Activated T-cell treated with anti-CD3 and anti-CD28 coated beads for 24 hours (primary cell): ENCODE data around the gene CCL19.
"Not testable (repeated sequence)": the region's sequence is repeated elsewhere in the genome, so short reads cannot be mapped to it uniquely, and the experiment has no call there.

Experiments
- DNase-seq: peaks from one replicate; pipeline ENCODE4 v3.0.0-alpha.2; 2020; ENCODE audit warnings: low read depth

Gene CCL19

DNA sequence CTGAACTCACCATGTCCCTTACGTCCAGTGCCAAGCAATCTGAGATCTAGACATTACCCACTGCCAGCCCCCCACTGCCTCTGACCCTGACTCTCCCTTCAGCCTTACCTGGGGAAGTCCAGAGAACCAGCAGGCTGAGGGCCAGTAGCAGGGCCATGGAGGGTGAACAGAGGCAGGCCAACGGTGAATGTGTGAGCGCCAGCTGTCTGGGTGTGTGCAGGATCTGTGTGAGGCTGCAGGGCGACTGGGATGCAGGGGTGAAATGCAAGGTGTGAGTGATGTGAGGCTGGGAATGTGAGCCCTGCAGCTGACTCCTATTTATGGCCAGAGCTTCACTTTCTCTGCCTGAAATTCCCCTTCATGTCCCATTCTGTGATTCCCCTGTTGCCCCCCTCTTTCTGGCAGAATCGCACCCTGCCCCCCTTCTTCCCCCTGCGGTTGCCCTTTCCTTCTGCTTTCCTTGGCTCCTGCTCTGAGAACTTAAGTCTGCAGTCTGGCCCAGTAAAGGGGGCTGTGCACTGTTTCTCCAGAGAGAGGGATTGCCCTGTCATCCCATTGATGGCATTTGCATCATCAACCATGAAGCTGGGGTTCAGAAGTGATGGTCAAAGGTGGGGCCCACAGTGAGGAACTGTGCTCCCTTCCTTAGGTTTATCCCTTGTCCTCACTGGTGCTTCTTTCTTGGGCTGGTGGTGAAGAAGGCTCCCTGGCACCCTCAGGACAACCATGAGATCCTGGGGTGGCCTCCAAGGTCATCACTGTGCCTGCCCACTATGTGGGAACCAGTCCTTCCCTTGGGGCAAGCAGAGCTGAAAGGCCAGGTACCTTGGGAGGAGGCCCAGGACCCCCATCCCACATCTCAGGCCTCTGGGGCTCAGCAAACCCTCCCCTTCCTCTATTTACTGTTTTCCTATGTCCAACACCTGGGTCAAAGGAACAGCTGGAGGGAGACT lies at the start of gene CCL19:
TSS of gene CCL19 (minus strand) at position 294 of the 953 bp plus-strand sequence. CDS start at position 157, 137 bp downstream.
- no peak for DNase-seq

- not testable (repeated sequence) for DNase-seq
These were observed 49.1 kb upstream of the CCL19 start for GRCh38 chr9:34740176-34740575.

DNA sequence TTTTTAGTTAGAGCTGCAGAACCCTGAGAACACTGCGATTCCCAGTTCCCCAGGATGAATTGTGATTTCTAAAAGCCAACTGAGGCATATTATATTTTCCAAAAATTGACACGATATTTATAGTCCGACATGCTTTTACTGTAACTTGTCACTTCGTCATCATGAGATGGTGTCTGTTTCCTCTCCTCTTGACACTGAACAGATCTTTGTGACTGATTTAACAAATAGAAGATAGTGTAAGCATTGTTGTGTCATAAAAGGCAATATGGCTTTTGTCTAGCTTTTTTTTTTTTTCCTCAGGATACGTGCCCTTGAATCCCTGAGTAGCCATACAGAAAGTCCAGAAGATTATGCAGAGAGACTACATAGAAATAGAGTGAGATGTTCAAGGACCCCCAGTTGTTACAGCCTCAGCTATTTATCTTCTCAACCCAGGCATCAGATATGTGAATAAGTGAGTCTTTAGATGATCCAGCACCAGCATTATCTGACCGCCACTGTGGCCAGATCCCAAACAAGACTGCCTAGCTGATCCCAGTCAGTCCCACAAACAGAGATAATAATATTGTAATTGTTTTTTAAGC lies 46.7 kb upstream of the CCL19 start:
- DNase-seq = no peak

DNA sequence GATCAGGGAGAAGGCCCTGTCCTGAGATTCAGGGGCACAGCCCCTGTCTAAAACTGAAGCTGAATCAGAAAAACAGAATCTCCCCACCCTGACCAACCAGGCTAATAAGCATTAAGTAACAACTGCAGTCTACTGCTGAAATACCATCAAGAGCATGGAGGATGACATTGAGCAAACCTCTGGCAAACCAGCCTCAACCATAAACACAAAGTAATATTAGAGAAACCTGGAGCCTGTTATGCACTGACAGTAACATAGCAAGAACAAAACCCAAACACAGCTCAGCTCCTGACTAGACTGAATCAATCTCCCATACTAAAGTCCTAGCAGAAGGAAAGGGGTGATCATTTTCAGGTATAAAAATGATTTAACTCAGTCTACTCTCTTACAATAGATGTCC lies 43.6 kb upstream of the CCL19 start:
- no peak for DNase-seq

GRCh38 chr9:34732886-34733285 lies 41.8 kb upstream of the CCL19 start:
- no peak for DNase-seq

DNA sequence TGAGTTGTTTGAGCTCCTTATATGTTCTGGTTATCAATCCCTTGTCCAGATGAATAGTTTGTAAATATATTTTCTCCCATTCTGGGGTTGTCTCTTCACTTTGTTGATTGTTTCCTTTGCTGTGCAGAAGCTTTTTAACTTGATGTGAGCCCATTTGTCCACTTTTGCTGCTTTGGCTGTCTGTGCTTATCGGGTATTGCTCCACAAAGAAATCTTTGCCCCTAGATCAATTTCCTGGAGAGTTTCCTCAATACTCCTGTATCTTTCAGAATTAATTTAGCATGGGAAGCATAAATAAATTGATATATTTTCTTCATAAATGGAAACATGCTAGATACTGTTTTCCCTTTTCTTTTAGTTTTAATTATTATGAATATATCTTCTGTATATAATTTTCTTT lies 41.4 kb upstream of the CCL19 start:
- DNase-seq = no peak

- no peak for DNase-seq
These were observed 32.1 kb upstream of the CCL19 start for GRCh38 chr9:34723141-34723540.

DNA sequence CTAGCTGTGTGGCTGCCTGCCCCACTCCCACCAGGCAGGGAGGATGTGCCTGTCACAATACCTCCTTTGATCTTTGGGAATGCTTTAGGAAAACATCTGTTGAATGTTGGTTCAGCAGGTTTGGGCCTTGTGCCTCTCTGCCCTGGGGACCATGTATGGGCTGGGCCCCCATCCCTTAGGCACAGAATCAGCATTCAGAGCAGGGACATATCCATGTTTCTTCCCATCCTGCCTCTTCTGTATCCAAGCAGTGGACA lies 28.6 kb upstream of the CCL19 start:
- DNase-seq = not testable (repeated sequence)

GRCh38 chr9:34719021-34719768 lies 28.1 kb upstream of the CCL19 start:
- no peak for DNase-seq

DNA sequence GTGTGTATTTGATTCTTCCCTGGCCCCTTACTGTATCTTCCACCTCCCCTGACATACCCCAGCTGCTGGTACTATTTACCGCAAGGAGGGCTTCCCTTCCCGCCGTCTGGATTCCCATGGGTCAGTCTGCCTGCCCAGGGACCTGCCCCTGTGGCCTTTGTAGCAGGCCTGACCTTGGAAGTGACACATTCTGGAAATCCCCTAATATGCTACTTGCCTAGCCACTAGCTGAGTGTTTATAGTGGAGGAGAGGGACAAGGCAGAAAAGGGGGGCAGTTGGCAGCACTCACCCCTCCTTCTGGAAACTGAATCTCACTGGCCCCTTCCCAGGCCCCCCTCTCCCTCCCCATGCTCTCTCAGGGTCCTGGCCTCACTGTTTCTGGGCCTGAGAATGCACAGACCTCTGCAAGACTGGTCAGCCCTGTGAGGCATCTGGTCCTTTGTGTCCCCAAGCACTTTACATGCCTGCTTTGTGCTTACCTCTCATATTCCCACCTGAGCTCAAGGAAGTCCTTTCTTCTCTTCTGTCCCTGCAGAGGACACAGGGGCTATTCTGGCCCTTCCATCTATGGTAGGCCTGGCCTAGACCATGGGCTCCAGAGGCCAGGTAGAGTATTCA lies 27.0 kb upstream of the CCL19 start:
- DNase-seq = no peak

- DNase-seq = no peak
These were observed 25.6 kb upstream of the CCL19 start for GRCh38 chr9:34716711-34717110.

GRCh38 chr9:34715639-34716215 lies 24.7 kb upstream of the CCL19 start:
- DNase-seq = no peak

DNA sequence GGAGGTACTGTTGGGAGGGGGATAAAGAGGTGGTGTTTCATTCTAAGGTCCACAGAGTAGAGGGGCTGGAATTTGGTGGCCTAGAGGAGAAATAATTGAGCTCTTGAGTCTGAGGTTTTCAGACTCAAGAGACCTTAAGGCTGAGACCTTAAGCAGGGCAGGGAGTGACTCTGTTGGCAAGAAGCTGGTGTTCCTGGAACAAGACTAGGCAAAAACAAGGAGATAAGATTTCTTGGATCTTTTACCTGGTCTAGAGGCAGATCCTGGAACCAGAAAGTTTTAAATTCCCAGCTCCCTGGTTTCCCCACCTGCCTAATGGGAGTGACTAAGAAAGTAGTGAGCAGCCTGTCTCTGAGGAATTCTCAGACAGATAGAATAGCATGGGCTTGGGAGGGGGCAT lies 22.9 kb upstream of the CCL19 start:
- no peak for DNase-seq

DNA sequence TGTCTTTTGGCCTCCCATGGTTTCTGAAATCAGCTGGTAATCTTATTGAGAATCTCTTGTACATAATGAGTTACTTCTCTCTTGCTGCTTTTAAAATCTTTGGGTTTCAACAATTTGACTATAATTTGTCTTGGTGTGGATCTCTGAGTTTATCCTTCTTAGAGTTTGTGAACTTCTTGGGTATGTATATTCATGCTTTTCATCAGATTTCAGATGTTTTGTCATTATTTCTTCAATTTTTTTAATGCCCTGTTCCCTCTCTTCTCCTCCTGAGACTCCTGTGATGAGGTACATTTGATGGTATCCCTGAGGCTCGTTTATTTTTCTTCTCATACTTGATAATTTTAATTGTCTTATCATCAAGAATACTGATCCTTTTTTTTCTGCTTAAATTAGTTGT lies 21.1 kb upstream of the CCL19 start:
- no peak for DNase-seq

GRCh38 chr9:34710023-34710422 lies 18.9 kb upstream of the CCL19 start, which contains the start of gene CCL21:
Gene CCL21 (minus strand): TSS chr9:34710136. CDS start chr9:34710066, 70 bp downstream.
- DNase-seq = no peak

DNA sequence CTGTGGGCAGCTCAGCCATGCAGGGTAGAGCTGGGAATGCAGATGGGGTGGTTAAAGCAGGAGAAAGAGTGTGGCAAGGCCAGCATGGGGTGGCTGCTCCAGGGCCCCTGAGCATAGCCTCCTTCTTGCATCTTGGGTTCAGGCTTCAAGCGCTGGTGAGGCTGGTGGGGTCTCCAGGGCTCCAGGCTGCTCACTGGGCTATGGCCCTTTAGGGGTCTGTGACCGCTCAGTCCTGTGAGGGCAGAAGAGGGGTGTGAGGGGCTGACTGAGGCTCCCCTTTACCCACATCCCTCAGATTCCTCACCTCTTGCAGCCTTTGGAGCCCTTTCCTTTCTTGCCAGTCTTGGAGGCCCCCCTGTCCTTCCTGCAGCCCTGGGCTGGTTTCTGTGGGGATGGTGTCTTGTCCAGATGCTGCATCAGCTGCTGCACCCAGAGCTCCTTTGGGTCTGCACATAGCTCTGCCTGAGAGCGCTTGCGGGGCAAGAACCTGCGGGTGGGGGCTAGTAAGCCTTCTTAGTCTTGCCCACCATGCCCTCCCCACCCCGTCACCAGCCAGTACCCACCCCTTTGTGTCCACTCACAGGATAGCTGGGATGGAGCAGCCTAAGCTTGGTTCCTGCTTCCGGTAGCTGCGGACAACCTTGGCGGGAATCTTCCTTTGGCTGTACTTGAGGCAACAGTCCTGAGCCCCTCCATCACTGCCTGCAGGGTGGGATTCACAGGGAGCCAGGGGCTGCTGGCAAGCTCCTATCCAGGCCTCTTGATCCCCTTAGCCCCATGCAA lies 18.3 kb upstream of the CCL19 start:
- DNase-seq = no peak

GRCh38 chr9:34707130-34707529 lies 16.1 kb upstream of the CCL19 start:
- DNase-seq = no peak

DNA sequence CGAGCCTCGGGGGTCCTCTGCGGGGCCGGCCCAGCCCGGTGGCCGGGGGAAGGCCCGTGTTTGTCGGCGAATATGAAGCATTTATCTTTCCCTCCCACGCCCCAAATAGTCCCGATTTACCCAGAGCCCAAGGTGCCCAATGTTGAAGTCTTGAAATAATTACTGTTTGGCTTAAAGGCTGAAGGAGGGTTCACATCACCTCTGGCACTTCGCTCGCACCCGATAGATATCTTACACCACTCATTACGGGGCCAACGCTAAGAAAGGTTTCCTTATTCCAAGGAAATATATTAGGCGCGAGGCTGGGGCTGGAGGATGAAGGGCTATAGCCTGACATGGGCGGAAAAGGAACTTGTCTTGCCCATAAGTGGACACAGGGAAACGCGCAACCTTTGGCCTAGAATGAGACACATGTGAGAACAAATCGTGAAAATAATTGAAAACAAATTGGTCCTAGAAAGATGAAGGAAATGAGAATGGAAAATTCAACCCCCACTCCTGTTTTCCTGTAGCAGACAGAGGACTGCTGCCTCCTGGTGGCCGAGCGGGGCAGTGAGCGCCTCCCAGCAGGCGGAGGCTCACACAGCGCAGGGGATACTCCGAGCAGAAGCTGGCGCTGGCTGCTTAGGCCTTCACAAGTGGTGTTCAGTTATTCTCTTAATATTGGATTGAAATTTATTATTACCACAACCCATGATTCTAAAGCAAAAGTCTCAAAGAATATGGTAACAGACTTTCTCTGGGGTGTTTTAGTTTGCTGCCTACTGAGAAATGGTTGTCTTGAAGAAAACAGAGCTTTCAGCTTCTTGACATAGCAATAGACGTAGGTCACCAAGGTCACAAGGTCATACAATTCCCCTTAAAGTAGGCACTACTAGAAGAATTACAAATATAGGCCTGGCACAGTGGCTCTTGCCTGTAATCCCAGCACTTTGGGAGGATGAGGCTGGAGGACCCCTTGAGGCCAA lies 11.0 kb upstream of the CCL19 start:
- DNase-seq = peak; percentile 79

- DNase-seq = peak; percentile 69
These were observed 10.1 kb upstream of the CCL19 start for GRCh38 chr9:34701023-34701768.
